Stomach smooth muscle (tissue), 2 donors: ENCODE data around the gene HDAC11.

ENCODE experiments used
- H3K27ac ChIP-seq: one replicate; pipeline ENCODE4 v1.7.0; 2013; ENCODE audit warnings: mild to moderate bottlenecking, low read length, inconsistent platforms
- H3K27me3 ChIP-seq, 2 donors: one replicate each; pipeline ENCODE4 v1.7.0; 2013; ENCODE audit warnings: low read length in 2 of 2; ENCODE audit not compliant: insufficient read depth in 2 of 2, control insufficient read depth in 1 of 2
- H3K36me3 ChIP-seq, 2 donors: one replicate each; pipeline ENCODE4 v1.7.0; 2013; ENCODE audit warnings: low read length in 2 of 2; ENCODE audit not compliant: control insufficient read depth in 2 of 2, insufficient read depth in 2 of 2
- H3K4me1 ChIP-seq: one replicate; pipeline ENCODE4 v1.7.0; 2013; ENCODE audit warnings: low read length; ENCODE audit not compliant: control insufficient read depth, insufficient read depth
- H3K4me3 ChIP-seq, 2 donors: one replicate each; pipeline ENCODE4 v1.7.0; 2013; ENCODE audit warnings: low read length in 2 of 2
- H3K9ac ChIP-seq, 2 donors: one replicate each; pipeline ENCODE4 v1.7.0; 2013; ENCODE audit warnings: low read length in 2 of 2, mild to moderate bottlenecking in 1 of 2
- H3K9me3 ChIP-seq, 2 donors: one replicate each; pipeline ENCODE4 v1.7.0; 2013; ENCODE audit warnings: low read length in 2 of 2; ENCODE audit not compliant: control insufficient read depth in 2 of 2
- donor health status: healthy.
- donor health status: Pancreatic carcinoma.

The HDAC11 gene

GRCh38 chr3:13457593-13457992 lies 22.5 kb upstream of the HDAC11 start:
- H3K27ac ChIP-seq, result no peak overlapping the region
- H3K9ac ChIP-seq, result no peak overlapping the region
- H3K4me1 ChIP-seq, result no peaks in the 10 kb centered on the region
- H3K9me3 ChIP-seq, result no peaks in the 10 kb centered on the region
- H3K27me3 ChIP-seq, result peaks cover 7 to 9% of the 10 kb centered on the region in 2 donors
- H3K36me3 ChIP-seq, result no peaks in the 10 kb centered on the region
- no peak overlapping the region for H3K4me3 ChIP-seq

- Histone ChIP-seq H3K27ac (no peak overlapping the region), H3K4me1 (no peaks in the 10 kb centered on the region), H3K9me3 (no peaks in the 10 kb centered on the region), H3K4me3 (no peak overlapping the region), H3K9ac (no peak overlapping the region), H3K27me3 (peaks cover 7 to 11% of the 10 kb centered on the region in 2 donors), H3K36me3 (no peaks in the 10 kb centered on the region)
These were observed 20.3 kb upstream of the HDAC11 start for GRCh38 chr3:13459605-13460340.

- Histone ChIP-seq H3K4me1 (no peaks in the 10 kb centered on the region), H3K4me3 (no peak overlapping the region), H3K36me3 (no peaks in the 10 kb centered on the region), H3K9ac (no peak overlapping the region), H3K9me3 (no peaks in the 10 kb centered on the region), H3K27ac (no peak overlapping the region), H3K27me3 (peaks cover 7 to 12% of the 10 kb centered on the region in 2 donors)
These were observed 19.8 kb upstream of the HDAC11 start for GRCh38 chr3:13460341-13460736.

- Histone ChIP-seq H3K9me3 (no peaks in the 10 kb centered on the region), H3K27me3 (peaks cover 7 to 12% of the 10 kb centered on the region in 2 donors), H3K27ac (no peak overlapping the region), H3K4me1 (no peaks in the 10 kb centered on the region), H3K9ac (no peak overlapping the region), H3K36me3 (no peaks in the 10 kb centered on the region), H3K4me3 (no peak overlapping the region)
These were observed 18.7 kb upstream of the HDAC11 start for GRCh38 chr3:13461169-13462124.

- no peaks in the 10 kb centered on the region for H3K36me3 ChIP-seq
These were observed 17.9 kb upstream of the HDAC11 start for GRCh38 chr3:13462125-13462629.

GRCh38 chr3:13462822-13463221 lies 17.3 kb upstream of the HDAC11 start:
- no peaks in the 10 kb centered on the region for H3K9me3 ChIP-seq
- H3K27me3 ChIP-seq, result peaks cover 7 to 12% of the 10 kb centered on the region in 2 donors
- no peaks in the 10 kb centered on the region for H3K36me3 ChIP-seq
- H3K4me3 ChIP-seq, result no peak overlapping the region
- H3K27ac ChIP-seq, result no peak overlapping the region
- H3K9ac ChIP-seq, result no peak overlapping the region
- H3K4me1 ChIP-seq, result no peaks in the 10 kb centered on the region

More at GRCh38 chr3:13462125-13462629, 17.9 kb upstream of the HDAC11 start:
- Histone ChIP-seq H3K27ac (no peak overlapping the region), H3K4me3 (no peak overlapping the region), H3K9ac (no peak overlapping the region), H3K27me3 (peaks cover 7 to 12% of the 10 kb centered on the region in 2 donors), H3K9me3 (no peaks in the 10 kb centered on the region), H3K4me1 (no peaks in the 10 kb centered on the region)

GRCh38 chr3:13463618-13464400 lies 16.3 kb upstream of the HDAC11 start:
- Histone ChIP-seq H3K9ac (no peak overlapping the region), H3K36me3 (no peaks in the 10 kb centered on the region), H3K27me3 (peaks cover 7 to 12% of the 10 kb centered on the region in 2 donors), H3K4me3 (no peak overlapping the region), H3K9me3 (no peaks in the 10 kb centered on the region), H3K27ac (no peak overlapping the region), H3K4me1 (no peaks in the 10 kb centered on the region)

- Histone ChIP-seq H3K9me3 (no peaks in the 10 kb centered on the region), H3K27me3 (peaks cover 7% of the 10 kb centered on the region in 2 donors), H3K4me1 (no peaks in the 10 kb centered on the region), H3K4me3 (no peak overlapping the region), H3K36me3 (no peaks in the 10 kb centered on the region), H3K9ac (no peak overlapping the region), H3K27ac (no peak overlapping the region)
These were observed 14.8 kb upstream of the HDAC11 start for GRCh38 chr3:13465236-13465873.

GRCh38 chr3:13466781-13467180 lies 13.3 kb upstream of the HDAC11 start:
- H3K27ac ChIP-seq, result no peak overlapping the region
- no peaks in the 10 kb centered on the region for H3K36me3 ChIP-seq
- H3K27me3 ChIP-seq, result peaks cover 0 to 3% of the 10 kb centered on the region in 2 donors
- H3K9me3 ChIP-seq, result no peaks in the 10 kb centered on the region
- H3K4me3 ChIP-seq, result no peak overlapping the region
- H3K4me1 ChIP-seq, result no peaks in the 10 kb centered on the region
- H3K9ac ChIP-seq, result no peak overlapping the region
